GM23248 (cell line): ENCODE data around the gene FUT7. TPM values are rescaled to one million over a fixed set of nuclear protein-coding genes. Genes with fewer than 3 reads are reported as not detected.
"Not testable (repeated sequence)": the region's sequence is repeated elsewhere in the genome, so short reads cannot be mapped to it uniquely, and the experiment has no call there.

ENCODE experiments used
- DNase-seq: peaks from one replicate; pipeline ENCODE4 v3.0.0-alpha.2; 2015
- H2AFZ ChIP-seq: fragments of 200-600 bp; sonication (generic); 2 replicates; pipeline ENCODE4 v1.6.1; 2016; ENCODE audit warnings: antibody characterized with exemption
- H3F3A ChIP-seq: fragments of 200-600 bp; sonication (generic); 2 replicates; pipeline ENCODE4 v1.6.1; 2016; ENCODE audit warnings: mild to moderate bottlenecking, antibody characterized with exemption, mixed run types; ENCODE audit not compliant: insufficient read depth
- H3K27ac ChIP-seq: fragments of 200-600 bp; sonication (generic); 2 replicates; pipeline ENCODE4 v1.5.1; 2016; ENCODE audit warnings: mild to moderate bottlenecking
- H3K27me3 ChIP-seq: fragments of 200-600 bp; sonication (generic); replicated peaks from 2 replicates; pipeline ENCODE4 v1.6.1; 2016; ENCODE audit warnings: mild to moderate bottlenecking; ENCODE audit not compliant: insufficient read depth
- H3K36me3 ChIP-seq: fragments of 200-600 bp; sonication (generic); 2 replicates; pipeline ENCODE4 v1.6.1; 2016; ENCODE audit warnings: low read depth, mild to moderate bottlenecking
- H3K4me1 ChIP-seq: fragments of 200-600 bp; sonication (generic); 2 replicates; pipeline ENCODE4 v1.6.1; 2016; ENCODE audit warnings: mild to moderate bottlenecking; ENCODE audit not compliant: insufficient read depth
- H3K4me2 ChIP-seq: fragments of 200-600 bp; sonication (generic); one replicate; pipeline ENCODE4 v1.6.1; 2016; ENCODE audit warnings: mild to moderate bottlenecking; ENCODE audit not compliant: unreplicated experiment
- H3K4me3 ChIP-seq: fragments of 200-600 bp; sonication (generic); 2 replicates; pipeline ENCODE4 v1.5.1; 2016; ENCODE audit warnings: mild to moderate bottlenecking
- H3K79me2 ChIP-seq: fragments of 200-600 bp; sonication (generic); 2 replicates; pipeline ENCODE4 v1.6.1; 2016; ENCODE audit warnings: mild to moderate bottlenecking; ENCODE audit not compliant: insufficient read depth
- H3K9ac ChIP-seq: fragments of 200-600 bp; sonication (generic); 2 replicates; pipeline ENCODE4 v1.6.1; 2016; ENCODE audit warnings: mild to moderate bottlenecking
- H3K9me2 ChIP-seq: fragments of 200-600 bp; sonication (generic); 2 replicates; pipeline ENCODE4 v1.6.1; 2016; ENCODE audit warnings: mixed run types, mild to moderate bottlenecking, moderate library complexity; ENCODE audit not compliant: insufficient read depth
- H3K9me3 ChIP-seq: fragments of 200-600 bp; sonication (generic); one replicate; pipeline ENCODE4 v1.6.1; 2017; ENCODE audit warnings: low read depth
- H4K20me1 ChIP-seq: fragments of 200-600 bp; sonication (generic); 2 replicates; pipeline ENCODE4 v1.6.0; 2016; ENCODE audit not compliant: insufficient read depth
- EZH2 ChIP-seq: fragments of 200-600 bp; sonication (generic); IDR thresholded peaks from 2 replicates; pipeline ENCODE4 v1.6.1; 2018; ENCODE audit warnings: antibody characterized with exemption, mild to moderate bottlenecking; ENCODE audit not compliant: insufficient read depth, poor library complexity, severe bottlenecking
- EZH2phosphoT487 ChIP-seq: fragments of 200-600 bp; sonication (generic); IDR thresholded peaks from 2 replicates; pipeline ENCODE4 v1.6.1; 2018; ENCODE audit warnings: antibody characterized with exemption, moderate library complexity, mild to moderate bottlenecking, low read depth; ENCODE audit not compliant: insufficient read depth
- WGBS, 2 experiments: methylation state at CpG; one replicate each; pipeline ENCODE4 v1.1.6; 2015 to 2017; ENCODE audit warnings: low lambda C conversion rate in 2 of 2, low coverage in 1 of 2; ENCODE audit errors: missing lambda C conversion rate in 2 of 2; 5-methylcytosine and 5-hydroxymethylcytosine counted together
- in situ Hi-C: fragments of 300-500 bp; cut with MboI; formaldehyde crosslinking; loops from 2 replicates; pipeline ENCODE4 v1.15.0; 2020
- polyA plus RNA-seq: library from polyadenylated mRNA; unstranded; fragments of >200 nt; fragmentation: Nextera tagmentation; extraction: Ambion mirVana; gene quantifications from 2 replicates; pipeline ENCODE4 v1.2.1, GENCODE V29; 2016
- total RNA-seq: library from RNA; depleted of rRNA; stranded (reverse); fragments of >200 nt; shearing (Covaris generic); gene quantifications from 2 replicates; pipeline ENCODE4 v1.2.3, GENCODE V29; 2014

The FUT7 gene
- total and polyA plus RNA-seq, 2 experiments from 2014 or later: not detected

- Histone ChIP-seq H3F3A (no peaks in the 10 kb centered on the region), H3K79me2 (no peaks in the 10 kb centered on the region), H3K36me3 (no peaks in the 10 kb centered on the region), H3K27ac (no peak overlapping the region), H3K4me1 (no peaks in the 10 kb centered on the region), H2AFZ (no peak overlapping the region), H3K9me2 (no peaks in the 10 kb centered on the region), H3K4me3 (no peak overlapping the region), H3K4me2 (no peak overlapping the region), H3K9me3 (no peaks in the 10 kb centered on the region), H3K9ac (no peak overlapping the region), H3K27me3 (no peaks in the 10 kb centered on the region), H4K20me1 (no peaks in the 10 kb centered on the region)
- in situ Hi-C loops: no loop called here
- WGBS, 2 experiments: 71 to 73% methylated on average over 10 to 18 of the region's 26 CpGs
- DNase-seq: no peak
- TF ChIP-seq EZH2phosphoT487: no peak
- TF ChIP-seq EZH2: no peak
These were observed 31.6 kb upstream of the FUT7 start for GRCh38 chr9:137063311-137064026.

GRCh38 chr9:137062798-137063197, 30.9 kb upstream of the FUT7 start:
- DNase-seq, H2AFZ ChIP-seq, H3K9ac ChIP-seq, H3K27ac ChIP-seq, H3K9me2 ChIP-seq, in situ Hi-C loops, H3K4me1 ChIP-seq, H3K4me3 ChIP-seq, H3K9me3 ChIP-seq, H4K20me1 ChIP-seq, H3K4me2 ChIP-seq, H3K79me2 ChIP-seq, H3K27me3 ChIP-seq, H3K36me3 ChIP-seq, H3F3A ChIP-seq: not testable (repeated sequence)
- 55 to 60% methylated on average over 6 to 8 of the region's 9 CpGs for WGBS, 2 experiments

- no peak overlapping the region for H2AFZ ChIP-seq
- no peaks in the 10 kb centered on the region for H3K27me3 ChIP-seq
- H3K4me1 ChIP-seq: no peaks in the 10 kb centered on the region; the same call in 1 of the 2 replicates
- H3K79me2 ChIP-seq: no peaks in the 10 kb centered on the region
- H4K20me1 ChIP-seq: no peaks in the 10 kb centered on the region
- no peak overlapping the region for H3K9ac ChIP-seq
- in situ Hi-C loops: no loop called here
- H3K27ac ChIP-seq: no peak overlapping the region
- H3K36me3 ChIP-seq: no peaks in the 10 kb centered on the region
- H3K4me2 ChIP-seq: no peak overlapping the region
- H3F3A ChIP-seq: 0 out of 2 replicates have a peak, but pooled peaks cover 3% of the 10 kb centered on the region
- WGBS, 2 experiments: 70 to 71% methylated on average over 15 of the region's 15 CpGs
- H3K4me3 ChIP-seq: no peak overlapping the region
- no peaks in the 10 kb centered on the region for H3K9me2 ChIP-seq
- no peaks in the 10 kb centered on the region for H3K9me3 ChIP-seq
- TF ChIP-seq EZH2: no peak
- no peak for TF ChIP-seq EZH2phosphoT487
- no peak for DNase-seq
These were observed 30.5 kb upstream of the FUT7 start for GRCh38 chr9:137062384-137062783.

- H3K27me3 ChIP-seq: no peaks in the 10 kb centered on the region
- in situ Hi-C loops: no loop called here
These were observed 26.8 kb upstream of the FUT7 start for GRCh38 chr9:137058521-137059234.

More at GRCh38 chr9:137058521-137059234, 26.8 kb upstream of the FUT7 start:
- Histone ChIP-seq H3K9me2 (no peaks in the 10 kb centered on the region), H3K79me2 (no peaks in the 10 kb centered on the region), H3K9ac (no peak overlapping the region), H3K4me3 (no peak overlapping the region), H2AFZ (no peak overlapping the region), H3K9me3 (no peaks in the 10 kb centered on the region), H3K4me1 (peaks cover 4% of the 10 kb centered on the region; the same call in 1 of the 2 replicates), H3K27ac (no peak overlapping the region), H3F3A (0 out of 2 replicates have a peak, but pooled peaks cover 5% of the 10 kb centered on the region), H3K36me3 (no peaks in the 10 kb centered on the region), H4K20me1 (no peaks in the 10 kb centered on the region), H3K4me2 (no peak overlapping the region)
- 88 to 93% methylated on average over 9 of the region's 9 CpGs for WGBS, 2 experiments
- TF ChIP-seq EZH2phosphoT487 (no peak), EZH2 (no peak)
- DNase-seq: no peak
